HCT116 (cell line): ENCODE results near the gene DOCK2. TPM values are rescaled to one million over a fixed set of nuclear protein-coding genes. Genes with fewer than 3 reads are reported as not detected.

Experiments used
- ATAC-seq: fragments of 200-7000 bp; cut with Tn5 transposase; 2 replicates; pipeline ENCODE4 v1.9.1; 2020; ENCODE audit warnings: mild to moderate bottlenecking, moderate library complexity
- BruUV-seq: library from RNA; stranded (reverse); fragments of 400-500 nt; replicated peaks from 2 replicates; lab custom pipeline; 2021; lab: Mats Ljungman, UMichigan
- CTCF ChIA-PET: fragments of 300-600 bp; sonication (Branson Sonifier 250); formaldehyde crosslinking; loops from one replicate; lab custom pipeline; 2021; ENCODE audit warnings: antibody characterized with exemption; lab: Charles Lee
- POLR2A ChIA-PET: fragments of 300-600, 350-600 bp; sonication (Branson Sonifier 250); formaldehyde crosslinking; loops from one replicate; lab custom pipeline; 2021; ENCODE audit warnings: antibody characterized with exemption; lab: Charles Lee
- RAD21 ChIA-PET, 2 experiments: fragments of 300-600 bp; sonication (Branson Sonifier 250); formaldehyde crosslinking; loops; one replicate each; lab custom pipeline; 2023; ENCODE audit warnings: low total read pairs in 2 of 2; ENCODE audit not compliant: uncharacterized antibody in 2 of 2, unreplicated experiment in 2 of 2, low non-redundant PET in 1 of 2; lab: Charles Lee
- DNase-seq: peaks from one replicate; pipeline ENCODE4 v3.0.0-alpha.2; 2010; ENCODE audit warnings: low read depth, low spot score
- H2AFZ ChIP-seq: fragments of 200-600 bp; shearing (Covaris generic), sonication (generic); 2 replicates; pipeline ENCODE4 v1.6.1; 2017; ENCODE audit warnings: low read depth, mixed run types, mixed read lengths, antibody characterized with exemption, low read length; ENCODE audit not compliant: poor library complexity, severe bottlenecking
- H3K27ac ChIP-seq: 2 replicates; pipeline ENCODE4 v1.5.1; 2012; ENCODE audit warnings: low read depth, low read length
- H3K27me3 ChIP-seq: fragments of 200-600 bp; sonication (generic); 2 replicates; pipeline ENCODE4 v1.6.1; 2016; ENCODE audit warnings: mixed run types, low read length, mixed read lengths; ENCODE audit not compliant: insufficient read depth
- H3K36me3 ChIP-seq, 2 experiments: fragments of 200-500 bp in 1 of 2; fragments of 200-600 bp in 1 of 2; sonication (Bioruptor generic) in 1 of 2; sonication (generic) in 1 of 2; 2 replicates each; pipeline versions ENCODE4 v1.5.1 to v1.6.1; 2014 to 2016; ENCODE audit warnings: low read length in 2 of 2, inconsistent platforms in 1 of 2, mixed read lengths in 1 of 2, mixed run types in 1 of 2; ENCODE audit not compliant: insufficient read depth in 2 of 2, control insufficient read depth in 1 of 2
- H3K4me1 ChIP-seq, 2 experiments: fragments of 200-600 bp in 1 of 2; sonication (generic) in 1 of 2; 2 replicates each; pipeline versions ENCODE4 v1.5.1 to v1.6.1; 2012 to 2017; ENCODE audit warnings: low read length in 2 of 2, inconsistent platforms in 1 of 2, mild to moderate bottlenecking in 1 of 2, mixed read lengths in 1 of 2, mixed run types in 1 of 2, moderate library complexity in 1 of 2; ENCODE audit not compliant: insufficient read depth in 2 of 2, control insufficient read depth in 1 of 2
- H3K4me2 ChIP-seq: fragments of 200-600 bp; sonication (generic); 2 replicates; pipeline ENCODE4 v1.6.1; 2017; ENCODE audit warnings: mixed run types, low read length, mixed read lengths
- H3K4me3 ChIP-seq, 2 experiments: fragments of 200-600 bp in 1 of 2; sonication (generic) in 1 of 2; replicated peaks in 1 of 2; 2 replicates each; pipeline ENCODE4 v1.5.1; 2011 to 2016; ENCODE audit warnings: low read length in 2 of 2, control low read depth in 1 of 2, low read depth in 1 of 2, mild to moderate bottlenecking in 1 of 2, mixed read lengths in 1 of 2, mixed run types in 1 of 2
- H3K79me2 ChIP-seq: fragments of 200-600 bp; sonication (generic); 2 replicates; pipeline ENCODE4 v1.6.1; 2017; ENCODE audit warnings: mild to moderate bottlenecking, mixed run types, low read length, moderate library complexity, mixed read lengths; ENCODE audit not compliant: insufficient read depth
- H3K9ac ChIP-seq: fragments of 200-600 bp; sonication (generic); 2 replicates; pipeline ENCODE4 v1.6.1; 2016; ENCODE audit warnings: low read length, mixed read lengths
- H3K9me2 ChIP-seq: fragments of 200-600 bp; sonication (generic), shearing (Covaris generic); 2 replicates; pipeline ENCODE4 v1.6.1; 2017; ENCODE audit warnings: mixed run types, mild to moderate bottlenecking, moderate library complexity; ENCODE audit not compliant: insufficient read depth
- H3K9me3 ChIP-seq, 2 experiments: fragments of 200-500 bp in 1 of 2; fragments of 200-600 bp in 1 of 2; sonication (Bioruptor generic) in 1 of 2; sonication (generic) in 1 of 2; 2 replicates each; pipeline ENCODE4 v1.6.1; 2014 to 2017; ENCODE audit warnings: low read length in 2 of 2, mixed read lengths in 2 of 2, inconsistent platforms in 1 of 2, low read depth in 1 of 2, mild to moderate bottlenecking in 1 of 2, mixed run types in 1 of 2, moderate library complexity in 1 of 2; ENCODE audit not compliant: control insufficient read depth in 1 of 2, insufficient read depth in 1 of 2
- H4K20me1 ChIP-seq: fragments of 200-600 bp; sonication (generic), shearing (Covaris generic); 2 replicates; pipeline ENCODE4 v1.6.1; 2017; ENCODE audit warnings: mixed run types, mild to moderate bottlenecking, moderate library complexity; ENCODE audit not compliant: insufficient read depth
- CEBPB ChIP-seq: IDR thresholded peaks from 2 replicates; pipeline ENCODE4 v1.6.1; 2012; ENCODE audit warnings: low read depth
- ELF1 ChIP-seq: IDR thresholded peaks from 2 replicates; pipeline ENCODE4 v1.6.1; 2012; ENCODE audit warnings: low read depth, borderline replicate concordance
- JUND ChIP-seq: IDR thresholded peaks from 2 replicates; pipeline ENCODE4 v1.6.1; 2012
- MAX ChIP-seq: IDR thresholded peaks from 2 replicates; pipeline ENCODE4 v1.6.1; 2012
- RAD21 ChIP-seq: IDR thresholded peaks from 2 replicates; pipeline ENCODE4 v1.6.1; 2012; ENCODE audit warnings: low read depth, mild to moderate bottlenecking
- REST ChIP-seq: IDR thresholded peaks from 2 replicates; pipeline ENCODE4 v1.6.1; 2012; ENCODE audit warnings: low read depth
- SP1 ChIP-seq: IDR thresholded peaks from 2 replicates; pipeline ENCODE4 v1.6.1; 2012; ENCODE audit warnings: low read depth
- SRF ChIP-seq: IDR thresholded peaks from 2 replicates; pipeline ENCODE4 v1.6.1; 2012; ENCODE audit warnings: low read depth
- ZBTB33 ChIP-seq: IDR thresholded peaks from 2 replicates; pipeline ENCODE4 v1.6.1; 2011; ENCODE audit warnings: mild to moderate bottlenecking, low read length, moderate library complexity; ENCODE audit not compliant: insufficient replicate concordance; ENCODE audit errors: extremely low read depth
- intact Hi-C: fragments of 100-400 bp; cut with micrococcal nuclease; formaldehyde crosslinking; loops from 2 replicates; pipeline ENCODE4 v1.10.0; 2022
- total RNA-seq: library from RNA; stranded (reverse); gene quantifications from one replicate; pipeline ENCODE4 v1.2.1, GENCODE V29; 2021; ENCODE audit not compliant: unreplicated experiment

The DOCK2 gene
- total RNA-seq, 1 experiment from 2014 or later: 0.89 TPM

GRCh38 chr5:169697976-169698375 is 60.9 kb downstream of the DOCK2 start:
- Histone ChIP-seq H3K4me3 (no peak overlapping the region), H3K79me2 (no peaks in the 10 kb centered on the region), H3K9me3 (no peaks in the 10 kb centered on the region), H3K9ac (no peak overlapping the region), H3K36me3 (no peaks in the 10 kb centered on the region), H2AFZ (no peak overlapping the region), H3K27me3 (peaks cover 31% of the 10 kb centered on the region), H3K27ac (no peak overlapping the region), H3K4me2 (no peak overlapping the region), H3K4me1 (peaks cover 0 to 21% of the 10 kb centered on the region in 2 experiments; a peak in 3 of 4 replicates), H4K20me1 (no peaks in the 10 kb centered on the region), H3K9me2 (no peaks in the 10 kb centered on the region)
- BruUV-seq: no TSS peak
- DNase-seq (no peak), ATAC-seq (no peak)
- TF ChIP-seq JUND: no peak
- no peak for TF ChIP-seq ELF1
- no peak for TF ChIP-seq REST
- no peak for TF ChIP-seq ZBTB33
- TF ChIP-seq SP1: no peak
- no peak for TF ChIP-seq CEBPB
- no peak for TF ChIP-seq RAD21
- no peak for TF ChIP-seq SRF
- no peak for TF ChIP-seq MAX
- intact Hi-C loops: no loop called here
- RAD21 ChIA-PET: no interaction called here
- CTCF ChIA-PET: interaction anchor here (1.3 kb wide), 1 partner anchor 283 kb away, joined by 3 read pairs; the partner anchor contains the start of gene INSYN2B
- POLR2A ChIA-PET: no interaction called here
